GM18526 (cell line): ENCODE measurements around the gene USP11.

ENCODE experiments used
- POLR2A ChIP-seq: IDR thresholded peaks from 3 replicates; pipeline ENCODE4 v1.6.1; 2011; ENCODE audit not compliant: insufficient read length; ENCODE audit errors: extremely low read depth

The USP11 gene

GRCh38 chrX:47297874-47298273, 65.1 kb downstream of the USP11 start:
- TF ChIP-seq POLR2A, result no peak
